Mammary epithelial cell (primary cell): ENCODE measurements around the gene PDRG1.

Source experiments
- CTCF ChIP-seq, 2 donors: IDR thresholded peaks in 1 of 2; conservative IDR thresholded peaks in 1 of 2; 2 replicates each; pipeline ENCODE4 v1.5.1; 2011 to 2012; ENCODE audit warnings: inconsistent platforms in 2 of 2, low read length in 2 of 2, mild to moderate bottlenecking in 2 of 2, control low read depth in 1 of 2, low read depth in 1 of 2; ENCODE audit not compliant: insufficient read depth in 1 of 2; ENCODE audit errors: extremely low read depth in 1 of 2
- EZH2 ChIP-seq: IDR thresholded peaks from 2 replicates; pipeline ENCODE4 v1.6.1; 2012; ENCODE audit warnings: low read length, inconsistent platforms, borderline replicate concordance

DNA sequence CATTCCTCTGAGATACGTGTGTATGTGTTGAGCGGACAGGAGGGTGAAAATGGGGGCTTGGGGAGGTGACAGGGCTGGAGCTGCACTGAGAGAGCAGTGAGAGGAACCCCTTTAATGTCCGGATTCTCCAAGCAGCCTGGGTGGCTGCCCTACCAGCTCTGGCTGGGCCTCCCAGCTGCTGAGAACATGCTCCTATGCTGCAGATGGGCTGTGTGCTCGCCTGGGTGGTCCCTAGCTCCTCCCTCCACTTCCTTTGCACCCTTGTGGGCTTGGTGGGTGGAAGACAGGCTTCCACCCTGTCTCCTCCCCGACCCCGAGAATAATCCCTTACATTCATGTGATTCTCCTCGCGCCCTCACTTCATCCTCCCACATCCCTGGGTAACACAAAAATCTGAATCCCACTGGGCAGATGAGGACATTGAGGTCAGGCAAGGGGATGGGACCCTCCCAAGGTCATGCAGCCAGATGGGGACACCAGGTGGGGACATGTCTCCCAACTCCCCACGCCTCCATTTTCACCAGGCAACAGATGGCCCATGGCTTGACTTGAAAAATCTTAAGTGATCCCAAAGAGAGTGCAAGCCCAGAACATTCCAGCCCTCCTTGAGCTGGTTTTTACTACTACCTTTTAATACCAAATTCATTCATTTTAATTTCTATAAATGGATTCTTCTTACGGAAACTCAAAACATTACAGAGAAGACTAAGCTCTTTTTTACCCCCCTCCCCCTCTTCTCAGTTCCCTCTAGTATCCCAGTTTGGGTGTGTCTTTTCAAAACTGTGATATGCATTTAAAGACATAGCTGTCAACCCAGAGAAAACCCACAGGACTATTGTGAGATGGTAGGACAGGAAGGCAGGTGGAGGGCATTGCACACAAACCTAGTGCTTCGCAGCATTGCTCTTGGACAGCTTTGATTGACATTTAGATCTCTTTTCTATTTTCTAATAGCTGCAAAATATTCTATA is 5.0 kb upstream of the PDRG1 start:
- TF ChIP-seq CTCF (conservative IDR thresholded peaks at IDR 0.05 in 1 of 2, IDR thresholded peaks at IDR 0.05 in 1 of 2; ENCODE audit: extremely low read depth in 1 of 2, insufficient read depth in 1 of 2, low read depth in 1 of 2, low read length in 2 of 2) (no peak), EZH2 (no peak)
